Endothelial cell of umbilical vein (primary cell): Measurements from ENCODE around the gene DDAH2. TPM values are rescaled to one million over a fixed set of nuclear protein-coding genes. Genes with fewer than 3 reads are reported as not detected.

Experiments
- BruUV-seq: library from RNA; stranded (reverse); fragments of 400-500 nt; replicated peaks from 2 replicates; lab custom pipeline; 2021; lab: Mats Ljungman, UMichigan
- CTCF ChIA-PET: fragments of 300-600, 350-600 bp; sonication (Branson Sonifier 250); formaldehyde crosslinking; loops from one replicate; lab custom pipeline; 2021; ENCODE audit warnings: antibody characterized with exemption, inconsistent platforms; lab: Charles Lee
- POLR2A ChIA-PET: fragments of 300-600, 350-600 bp; sonication (Branson Sonifier 250); formaldehyde crosslinking; loops from one replicate; lab custom pipeline; 2021; ENCODE audit warnings: antibody characterized with exemption, inconsistent platforms; lab: Charles Lee
- DNase-seq: peaks from one replicate; pipeline ENCODE4 v3.0.0-alpha.2; 2011; ENCODE audit warnings: low read depth, low spot score
- FAIRE-seq: peaks from 2 replicates; lab custom pipeline; 2011; peaks lifted over from hg19 to GRCh38; lab: Jason Lieb, UNC
- H2AFZ ChIP-seq: 2 replicates; pipeline ENCODE4 v1.6.0; 2012; ENCODE audit warnings: low read depth, low read length, control low read depth, inconsistent platforms
- H3K27ac ChIP-seq: 2 replicates; pipeline ENCODE4 v1.5.1; 2011; ENCODE audit warnings: low read depth, mild to moderate bottlenecking, control low read depth, low read length, moderate library complexity; ENCODE audit not compliant: insufficient read depth
- H3K27me3 ChIP-seq, 2 experiments: 2 replicates each; pipeline versions ENCODE4 v1.6.0 to v1.6.1; 2011; ENCODE audit warnings: low read length in 2 of 2, mixed read lengths in 1 of 2; ENCODE audit not compliant: control insufficient read depth in 2 of 2, insufficient read depth in 2 of 2
- H3K36me3 ChIP-seq, 2 experiments: 2 replicates in 1 of 2; 3 replicates in 1 of 2; pipeline ENCODE4 v1.5.1; 2011; ENCODE audit warnings: low read length in 2 of 2, mild to moderate bottlenecking in 1 of 2, moderate library complexity in 1 of 2; ENCODE audit not compliant: control insufficient read depth in 2 of 2, insufficient read depth in 2 of 2; ENCODE audit errors: extremely low read depth in 1 of 2
- H3K4me1 ChIP-seq: 3 replicates; pipeline ENCODE4 v1.5.1; 2011; ENCODE audit warnings: mild to moderate bottlenecking, low read length; ENCODE audit not compliant: control insufficient read depth, insufficient read depth; ENCODE audit errors: extremely low read depth
- H3K4me2 ChIP-seq: 2 replicates; pipeline ENCODE4 v1.6.1; 2011; ENCODE audit warnings: low read length, control low read depth, mixed read lengths; ENCODE audit not compliant: insufficient read depth
- H3K4me3 ChIP-seq, 3 experiments: fragments of 200-600 bp in 1 of 3; sonication (generic), shearing (Covaris generic) in 1 of 3; replicated peaks in 1 of 3; 2 replicates each; pipeline ENCODE4 v1.5.1; 2011 to 2016; ENCODE audit warnings: control low read depth in 3 of 3, low read length in 3 of 3, mild to moderate bottlenecking in 2 of 3, inconsistent platforms in 1 of 3, low read depth in 1 of 3, moderate library complexity in 1 of 3; ENCODE audit not compliant: insufficient read depth in 1 of 3
- H3K79me2 ChIP-seq: 2 replicates; pipeline ENCODE4 v1.6.0; 2012; ENCODE audit warnings: low read length, inconsistent platforms; ENCODE audit not compliant: control insufficient read depth, insufficient read depth
- H3K9ac ChIP-seq: replicated peaks from 2 replicates; pipeline ENCODE3; 2011; ENCODE audit warnings: low read length, control low read depth; ENCODE audit not compliant: insufficient read depth; ENCODE audit errors: extremely low read depth
- H3K9me1 ChIP-seq: replicated peaks from 3 replicates; pipeline ENCODE4 v1.6.0; 2011; ENCODE audit warnings: mild to moderate bottlenecking, low read length; ENCODE audit not compliant: control insufficient read depth, insufficient read depth; ENCODE audit errors: extremely low read depth
- H3K9me3 ChIP-seq: replicated peaks from 2 replicates; pipeline ENCODE4 v1.5.1; 2012; ENCODE audit warnings: low read length, inconsistent platforms; ENCODE audit not compliant: control insufficient read depth, insufficient read depth
- H4K20me1 ChIP-seq: replicated peaks from 2 replicates; pipeline ENCODE3; 2011; ENCODE audit warnings: mild to moderate bottlenecking, low read length; ENCODE audit not compliant: control insufficient read depth, insufficient read depth; ENCODE audit errors: extremely low read depth
- CTCF ChIP-seq, 2 donors: IDR thresholded peaks; 1 replicate in 1 of 2; 2 replicates in 1 of 2; pipeline ENCODE4 v1.5.1; 2011; ENCODE audit warnings: low read length in 2 of 2, mild to moderate bottlenecking in 2 of 2, moderate library complexity in 2 of 2, control low read depth in 1 of 2, inconsistent platforms in 1 of 2, low read depth in 1 of 2; ENCODE audit not compliant: insufficient read depth in 1 of 2; ENCODE audit errors: extremely low read depth in 1 of 2
- GATA2 ChIP-seq: IDR thresholded peaks from 2 replicates; pipeline ENCODE4 v1.7.0; 2011; ENCODE audit warnings: low read depth, mild to moderate bottlenecking, moderate library complexity, mixed read lengths, low read length; ENCODE audit not compliant: insufficient read length, insufficient read depth
- MYC ChIP-seq: IDR thresholded peaks from one replicate; pipeline ENCODE4 v1.6.1; 2011; ENCODE audit warnings: mild to moderate bottlenecking, low read depth, low read length
- POLR2AphosphoS5 ChIP-seq: IDR thresholded peaks from 2 replicates; pipeline ENCODE4 v1.6.1; 2012; ENCODE audit warnings: low read depth, mild to moderate bottlenecking, control low read depth, low read length, moderate library complexity; ENCODE audit not compliant: insufficient read depth
- dilution Hi-C: fragments of 300-500 bp; cut with MboI; formaldehyde crosslinking; loops from one replicate; pipeline ENCODE4 v1.15.0; 2019; ENCODE audit warnings: low sequenced_read_pairs; ENCODE audit not compliant: extremely low pct_ligation_motif_present
- intact Hi-C: fragments of 100-400 bp; cut with micrococcal nuclease; formaldehyde crosslinking; loops from one replicate; pipeline ENCODE4 v1.10.0; 2022
- polyA plus RNA-seq, 4 experiments: library from polyadenylated mRNA; depleted of rRNA in 3 of 4; stranded (reverse) in 3 of 4; unstranded in 1 of 4; fragments of >200 nt; gene quantifications; 2 replicates each; pipeline versions ENCODE4 v1.2.1 to v1.2.3, GENCODE V29; 2011 to 2012; ENCODE audit warnings: missing spikeins in 1 of 4
- total RNA-seq: library from RNA; stranded (reverse); gene quantifications from 2 replicates; pipeline ENCODE4 v1.2.3, GENCODE V29; 2021
- TF ChIP-seq, protein P1 (sequence below): IDR thresholded peaks from 2 replicates; pipeline ENCODE4 v1.6.1; 2011; ENCODE audit not compliant: insufficient read depth, insufficient read length

Gene DDAH2
- total and polyA plus RNA-seq, 2 donors (not counting 3 experiments of a cell fraction or from before 2014, with no cell fraction given): 109 to 176 TPM

- Histone ChIP-seq H3K27ac (no peak overlapping the region), H3K79me2 (peaks cover 2% of the 10 kb centered on the region), H3K9me3 (no peaks in the 10 kb centered on the region), H2AFZ (no peak overlapping the region), H3K9me1 (no peaks in the 10 kb centered on the region), H3K4me2 (peak overlapping the region; percentile 6), H3K27me3 (peaks cover 0 to 1% of the 10 kb centered on the region in 2 experiments), H3K4me1 (peaks cover 26% of the 10 kb centered on the region), H4K20me1 (no peaks in the 10 kb centered on the region), H3K9ac (no peak overlapping the region), H3K4me3 (no peak overlapping the region), H3K36me3 (peaks cover 4 to 16% of the 10 kb centered on the region in 2 experiments)
- intact Hi-C loops: no loop called here
- dilution Hi-C loops: no loop called here
- no TSS peak for BruUV-seq
- FAIRE-seq (peak; percentile 82), DNase-seq (peak; percentile 34)
- POLR2A ChIA-PET: interaction anchor here (0.9 to 2.3 kb wide), 3 partner anchors 11 to 102 kb away, joined by 3 to 10 read pairs (median 6); partner anchors contain the start of genes HSPA1B and LY6G6D
- TF ChIP-seq, protein P1, sequence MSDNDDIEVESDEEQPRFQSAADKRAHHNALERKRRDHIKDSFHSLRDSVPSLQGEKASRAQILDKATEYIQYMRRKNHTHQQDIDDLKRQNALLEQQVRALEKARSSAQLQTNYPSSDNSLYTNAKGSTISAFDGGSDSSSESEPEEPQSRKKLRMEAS: peak; percentile 64
- TF ChIP-seq MYC (peak; percentile 59), GATA2 (peak; percentile 78), POLR2AphosphoS5 (no peak), CTCF (IDR thresholded peaks at IDR 0.05; ENCODE audit: extremely low read depth in 1 of 2, insufficient read depth in 1 of 2, low read depth in 1 of 2, low read length in 2 of 2) (no peak)
- CTCF ChIA-PET: interaction anchor here (1.2 to 1.3 kb wide), 2 partner anchors 9 to 44 kb away, joined by 3 read pairs; no protein-coding TSS in a partner anchor
Observed at GRCh38 chr6:31725502-31726350, 3.4 kb downstream of the DDAH2 start.
